Midbrain (tissue), 1 donor: ENCODE results near the gene ZNF578.
"Not testable (repeated sequence)": the region's sequence is repeated elsewhere in the genome, so short reads cannot be mapped to it uniquely, and the experiment has no call there.

ENCODE experiments used
- DNase-seq: peaks from one replicate; lab custom pipeline; 2025; lab: John Stamatoyannopoulos, UW

Gene ZNF578

DNA sequence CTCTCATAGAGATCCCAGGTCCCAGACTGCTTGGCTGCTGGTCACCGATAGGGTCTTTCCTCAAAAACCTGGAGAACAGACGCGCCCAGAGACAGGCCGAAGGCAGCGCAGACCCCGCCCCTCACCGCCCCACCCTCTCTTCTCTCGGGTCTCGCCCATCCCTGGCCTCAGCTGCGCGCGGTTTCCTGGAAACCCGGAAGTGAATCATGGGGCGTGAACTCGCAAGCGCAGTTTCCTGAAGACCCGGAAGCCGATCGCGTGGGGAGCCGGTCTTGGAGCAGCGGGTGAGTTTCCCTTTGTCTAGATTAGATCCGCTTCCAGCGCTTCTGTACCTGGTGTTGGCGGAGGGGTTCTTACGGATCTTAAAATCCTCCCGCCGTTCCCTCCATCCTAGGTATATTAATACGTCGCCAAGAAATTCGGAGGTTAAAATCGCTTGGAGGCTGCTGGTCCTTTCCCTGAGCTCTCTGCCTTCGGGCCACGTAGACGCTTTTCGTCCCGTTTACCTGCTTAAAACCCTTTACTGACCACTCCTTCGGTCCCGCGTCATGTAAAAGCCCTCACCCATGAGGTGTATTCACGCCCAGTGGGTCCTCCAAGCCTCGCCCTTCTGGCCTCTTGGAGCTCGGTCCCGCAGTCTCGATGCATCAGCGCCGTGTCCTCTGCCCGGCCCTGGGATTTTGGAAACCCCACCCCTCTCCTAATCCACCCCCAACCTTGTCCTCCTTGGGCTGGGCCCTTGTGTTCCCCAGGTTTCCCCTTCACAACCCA, at the start of gene ZNF578:
Gene ZNF578, plus strand, starts transcription at position 230 of the 771 bp plus-strand sequence. CDS start 48,293 bp downstream, outside the sequence.
- DNase-seq: peak; percentile 75

- DNase-seq: no peak
These were observed 43.1 kb upstream of the ZNF578 start for GRCh38 chr19:52410276-52410675.

DNA sequence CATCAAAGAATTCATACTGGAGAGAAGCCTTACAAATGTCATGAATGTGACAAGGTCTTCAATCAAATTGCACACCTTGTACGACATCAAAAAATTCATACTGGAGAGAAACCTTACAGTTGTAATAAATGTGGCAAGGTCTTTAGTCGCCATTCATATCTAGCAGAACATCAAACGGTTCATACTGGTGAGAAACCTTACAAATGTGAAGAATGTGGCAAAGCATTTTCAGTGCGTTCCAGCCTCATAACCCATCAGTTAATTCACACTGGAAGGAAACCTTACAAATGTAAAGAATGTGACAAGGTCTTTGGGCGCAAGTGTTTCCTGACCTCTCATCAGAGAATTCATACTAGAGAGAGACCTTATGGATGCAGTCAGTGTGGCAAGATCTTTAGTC, 37.6 kb upstream of the ZNF578 start:
- DNase-seq: no peak

GRCh38 chr19:52428937-52429336, 24.4 kb upstream of the ZNF578 start, which contains the start of gene ZNF534:
TSS of gene ZNF534 (plus strand) at chr19:52429148. CDS start at chr19:52431475, 2,327 bp downstream.
- no peak for DNase-seq

DNA sequence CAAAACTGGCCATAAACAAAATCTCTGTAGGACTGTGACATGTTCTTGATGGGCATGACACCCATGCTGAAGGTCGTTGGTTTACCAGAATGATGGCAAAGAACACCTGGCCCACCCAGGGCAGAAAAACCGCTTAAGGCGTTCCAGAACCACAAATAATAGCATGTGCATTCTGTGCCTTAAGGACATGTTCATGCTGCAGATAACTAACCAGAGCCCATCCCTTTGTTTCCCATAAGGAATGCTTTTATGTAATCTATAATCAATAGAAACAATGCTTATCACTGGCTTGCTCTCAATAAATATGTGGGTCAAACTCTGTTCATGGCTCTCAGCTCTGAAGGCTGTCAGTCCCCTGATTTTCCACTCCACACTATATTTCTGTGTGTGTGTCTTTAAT, 11.2 kb upstream of the ZNF578 start:
- no peak for DNase-seq

DNA sequence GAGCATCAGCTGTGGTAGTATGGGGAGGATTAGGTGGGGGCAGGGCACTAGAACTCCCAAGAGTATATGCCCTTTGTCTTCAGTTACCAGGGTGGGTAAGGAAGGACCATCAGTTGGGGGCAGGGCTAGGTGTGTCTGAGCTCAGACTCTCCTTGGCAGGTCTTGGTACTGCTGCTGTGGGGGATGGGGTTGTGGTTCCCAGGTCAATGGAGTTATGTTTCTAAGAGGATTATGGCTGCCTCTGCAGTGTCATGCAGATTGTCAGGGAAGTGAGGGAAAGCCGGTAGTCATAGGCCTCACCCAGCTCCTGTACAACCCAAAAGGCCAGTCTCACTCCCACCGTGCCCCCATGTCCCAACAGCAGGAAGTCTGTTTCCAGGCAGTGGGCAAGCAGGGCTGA, 8.8 kb upstream of the ZNF578 start:
- DNase-seq: no peak

GRCh38 chr19:52451241-52451640, 2.1 kb upstream of the ZNF578 start:
- no peak for DNase-seq

DNA sequence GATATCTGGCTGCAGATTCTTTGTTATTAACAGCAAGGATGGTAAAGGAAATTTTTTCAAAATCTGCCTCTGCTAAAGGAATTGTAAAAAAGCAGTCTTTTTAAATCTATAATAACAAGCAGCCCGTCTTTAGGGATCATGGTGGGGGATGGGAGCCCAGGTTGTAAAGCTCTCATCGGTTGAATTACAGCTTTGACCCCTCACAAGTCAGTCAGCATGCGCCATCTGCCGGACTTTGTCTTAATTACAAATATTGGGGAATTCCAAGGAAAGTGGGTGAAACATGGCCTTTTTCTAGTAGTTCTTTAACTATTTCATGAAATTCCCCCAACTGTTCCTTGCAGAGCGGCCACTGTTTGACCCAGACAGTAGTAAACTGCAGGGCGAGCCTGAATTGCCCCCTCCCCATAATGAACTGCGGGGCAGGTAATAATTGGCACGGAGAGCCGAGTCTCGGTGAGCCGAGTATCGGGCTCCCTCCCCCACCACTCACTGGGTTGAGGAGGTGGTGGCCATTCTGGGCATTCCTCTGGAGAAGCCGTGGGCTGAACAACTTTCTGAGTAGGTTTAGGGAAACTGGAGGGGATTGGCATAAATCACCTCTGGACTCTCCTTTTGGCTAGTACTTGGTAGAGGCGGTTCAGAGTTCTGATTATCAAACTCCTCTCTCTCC, 11.6 kb downstream of the ZNF578 start:
- DNase-seq: no peak

DNA sequence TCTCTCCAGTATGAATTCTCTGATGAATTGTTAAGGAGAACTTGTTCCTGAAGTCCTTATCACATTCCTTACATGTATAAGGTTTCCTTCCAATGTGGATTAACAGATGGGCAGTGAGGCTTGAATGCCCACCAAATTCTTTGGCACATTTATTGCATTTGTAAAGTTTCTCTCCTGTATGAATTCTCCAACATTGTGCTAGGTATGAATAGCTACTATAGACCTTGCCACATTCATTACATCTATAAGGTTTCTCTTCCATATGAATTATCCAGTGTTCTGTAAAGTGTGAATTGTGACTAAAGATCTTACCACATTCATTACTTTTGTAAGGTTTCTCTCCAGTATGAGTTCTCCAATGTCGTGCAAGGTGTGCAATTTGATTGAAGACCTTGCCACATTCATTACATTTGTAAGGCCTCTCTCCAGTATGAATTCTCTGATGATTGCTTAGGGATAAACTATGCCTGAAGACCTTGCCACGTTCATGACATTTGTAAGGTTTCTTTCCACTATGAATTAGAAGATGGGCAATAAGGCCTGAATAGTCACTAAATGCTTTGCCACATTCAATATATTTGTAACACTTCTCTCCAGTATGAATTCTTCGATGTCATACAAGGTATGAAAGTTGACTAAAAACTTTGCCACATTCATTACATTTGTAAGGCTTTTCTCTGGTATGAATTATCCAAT, 20.4 kb downstream of the ZNF578 start:
- DNase-seq: no peak

GRCh38 chr19:52474351-52475127, 21.2 kb downstream of the ZNF578 start:
- no peak for DNase-seq

- not testable (repeated sequence) for DNase-seq
These were observed 30.9 kb downstream of the ZNF578 start for GRCh38 chr19:52484111-52484743.

DNA sequence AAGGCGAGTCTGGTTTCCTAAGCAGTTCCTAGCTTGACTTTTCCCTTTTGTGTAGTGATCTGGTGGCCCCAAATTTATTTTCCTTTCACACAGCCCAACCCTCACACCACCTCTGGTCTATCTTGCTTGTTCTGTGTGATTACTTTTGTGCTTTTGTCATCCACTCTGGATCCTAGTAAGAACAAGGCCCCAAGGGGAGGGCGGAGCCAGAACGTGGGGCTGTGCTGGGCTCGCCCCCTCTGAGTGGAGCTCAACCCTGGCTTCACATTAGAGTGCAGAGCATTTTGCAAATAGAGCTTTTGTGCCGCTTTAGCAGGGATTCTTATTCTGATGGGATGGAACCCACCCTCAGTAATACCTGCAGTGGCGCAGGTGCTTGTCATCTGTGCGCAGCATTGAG, 31.7 kb downstream of the ZNF578 start:
- DNase-seq: not testable (repeated sequence)

GRCh38 chr19:52485561-52486240, 32.3 kb downstream of the ZNF578 start:
- not testable (repeated sequence) for DNase-seq

DNA sequence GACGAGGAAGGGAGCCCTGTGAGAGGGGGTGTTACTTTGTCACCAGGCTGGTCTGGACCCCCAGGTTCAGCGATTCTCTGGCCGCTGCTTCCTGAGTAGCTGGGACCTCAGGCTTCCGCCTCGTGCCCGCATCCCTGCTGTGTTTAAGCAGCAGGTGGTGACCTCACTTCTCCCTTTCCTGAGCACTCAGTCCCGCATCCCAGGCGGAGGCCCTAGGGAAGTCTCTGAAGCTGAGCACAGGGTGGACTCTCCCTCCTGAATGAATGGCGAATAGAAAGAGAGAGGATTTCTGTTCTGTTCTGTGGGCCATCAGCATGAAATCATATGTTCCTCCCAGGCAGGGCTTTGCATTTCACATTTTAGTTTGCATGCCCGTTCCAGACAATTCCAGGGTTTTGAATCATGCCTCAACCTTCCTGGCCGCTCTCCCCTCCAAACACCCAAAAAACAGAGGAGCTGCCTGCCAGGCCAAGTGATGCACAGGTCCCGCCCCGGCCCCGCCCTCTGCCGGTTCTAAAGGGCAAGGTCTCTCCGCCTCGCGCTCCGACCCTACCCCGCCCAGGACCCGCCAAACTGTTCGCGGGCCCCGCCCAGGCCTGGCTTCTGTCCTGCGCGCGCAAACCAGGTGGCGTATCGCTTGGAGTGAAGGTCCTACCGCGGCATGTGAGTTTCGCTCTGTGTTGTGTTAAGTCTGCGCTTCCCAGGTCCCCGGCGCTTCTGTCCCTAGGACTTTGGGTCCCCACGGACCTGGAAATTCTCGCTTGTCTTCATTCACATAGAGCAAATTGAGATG, 39.0 kb downstream of the ZNF578 start:
- DNase-seq: no peak

GRCh38 chr19:52492994-52493470, 39.7 kb downstream of the ZNF578 start:
- no peak for DNase-seq

- no peak for DNase-seq
These were observed 41.2 kb downstream of the ZNF578 start for GRCh38 chr19:52494518-52494917.

GRCh38 chr19:52498571-52498970, 45.2 kb downstream of the ZNF578 start:
- no peak for DNase-seq

DNA sequence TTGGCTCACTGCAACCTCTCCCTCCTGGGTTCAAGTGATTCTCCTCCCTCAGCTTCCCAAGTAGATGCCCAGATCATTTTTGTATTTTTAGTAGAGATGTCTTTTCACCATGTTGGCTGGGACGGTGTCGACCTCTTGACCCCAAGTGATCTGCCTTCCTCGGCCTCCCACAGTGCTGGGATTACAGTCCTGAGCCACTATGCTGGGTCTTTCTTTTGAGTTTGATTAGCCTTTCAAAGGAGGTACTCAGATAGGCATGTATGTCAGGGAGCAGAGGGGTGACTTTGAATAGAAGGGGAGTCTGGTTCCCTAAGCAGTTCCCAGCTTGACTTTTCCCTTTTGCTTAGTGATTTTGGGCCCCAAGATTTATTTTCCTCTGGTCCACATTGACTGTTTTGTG, 47.1 kb downstream of the ZNF578 start:
- DNase-seq: not testable (repeated sequence)

DNA sequence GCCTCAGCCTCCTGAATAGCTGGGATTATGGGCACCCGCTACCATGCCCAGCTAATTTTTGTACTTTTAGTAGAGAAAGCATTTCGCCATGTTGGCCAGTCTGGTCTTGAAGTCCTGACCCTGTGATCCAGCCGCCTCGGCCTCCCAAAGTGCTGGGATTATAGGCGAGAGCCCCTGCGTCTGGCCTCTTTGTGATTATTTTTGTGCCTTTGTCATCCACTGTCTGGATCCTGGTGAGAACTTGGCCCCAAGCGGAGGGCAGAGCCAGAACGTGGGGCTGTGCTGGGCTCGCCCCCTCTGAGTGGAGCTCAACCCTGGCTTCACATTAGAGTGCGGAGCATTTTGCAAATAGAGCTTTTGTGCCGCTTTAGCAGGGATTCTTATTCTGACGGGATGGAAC, 47.6 kb downstream of the ZNF578 start:
- DNase-seq: not testable (repeated sequence)

- DNase-seq: no peak
These were observed 53.9 kb downstream of the ZNF578 start for GRCh38 chr19:52507266-52507665.
